Neural progenitor cell (in vitro differentiated cells): Measurements from ENCODE around the gene GLIPR1.

Experiments
- CTCF ChIP-seq: fragments of 200-600 bp; sonication (generic); IDR thresholded peaks from 2 replicates; pipeline ENCODE4 v1.5.1; 2017; ENCODE audit warnings: antibody characterized with exemption, mild to moderate bottlenecking
- EZH2 ChIP-seq: fragments of 200-600 bp; sonication (generic); IDR thresholded peaks from 2 replicates; pipeline ENCODE4 v1.6.1; 2017; ENCODE audit warnings: antibody characterized with exemption, mild to moderate bottlenecking, moderate library complexity
- EZH2phosphoT487 ChIP-seq: fragments of 200-600 bp; sonication (generic); IDR thresholded peaks from 2 replicates; pipeline ENCODE4 v1.6.1; 2017; ENCODE audit warnings: antibody characterized with exemption

DNA sequence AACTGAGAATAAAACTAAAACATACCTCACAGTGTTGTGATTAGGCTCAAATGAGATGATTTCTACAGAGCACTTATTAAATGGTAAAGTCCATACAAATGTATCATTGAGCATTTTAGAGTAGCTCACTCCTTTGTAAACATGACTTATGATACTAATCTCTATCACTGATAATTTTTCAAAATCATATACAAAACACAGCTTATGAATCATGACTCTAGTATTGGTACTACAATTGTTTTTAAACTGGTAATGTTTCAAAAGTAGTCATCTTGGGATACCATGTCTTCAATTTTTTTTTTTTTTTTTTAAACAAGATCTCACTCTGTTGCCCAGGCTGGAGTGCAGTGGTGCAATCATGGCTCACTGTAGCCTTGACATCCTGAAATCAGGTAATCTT is 70.9 kb downstream of the GLIPR1 start:
- TF ChIP-seq CTCF (no peak), EZH2 (no peak), EZH2phosphoT487 (no peak)
